Body of pancreas (tissue), 4 donors: ENCODE data around the gene THOP1.

ENCODE experiments used
- POLR2A ChIP-seq, 3 donors: fragments of 450-650 bp; IDR thresholded peaks; one replicate each; pipeline ENCODE4 v1.6.1; 2016; ENCODE audit warnings: antibody characterized with exemption in 3 of 3, mild to moderate bottlenecking in 2 of 3
- TF ChIP-seq, protein P1 (sequence below), 7 experiments: fragments of 450-650 bp in 4 of 7; fragments of 200-600 bp in 3 of 7; sonication (generic) in 3 of 7; IDR thresholded peaks; one replicate each; pipeline ENCODE4 v1.5.1; 2016 to 2019; ENCODE audit warnings: antibody characterized with exemption in 7 of 7

DNA sequence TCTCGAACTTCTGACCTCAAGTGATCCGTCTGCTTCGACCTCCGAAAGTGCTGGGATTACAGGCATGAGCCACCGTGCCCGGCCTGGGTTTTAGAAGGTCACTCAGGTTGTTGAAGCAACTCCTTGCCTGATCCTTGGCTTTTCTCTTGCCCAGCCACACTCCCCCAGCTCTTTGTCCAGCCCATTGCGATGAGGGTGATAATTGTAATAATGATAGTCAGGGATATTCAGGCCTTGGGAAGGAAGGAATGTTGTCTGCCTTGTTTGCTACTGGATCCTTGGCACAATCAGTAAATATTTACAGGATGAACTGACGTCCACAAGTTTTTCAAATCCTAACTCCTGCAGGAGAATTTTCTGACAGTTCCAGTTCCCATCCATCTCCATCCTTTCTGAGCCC, 1.8 kb downstream of the THOP1 start:
- TF ChIP-seq POLR2A (IDR thresholded peaks at IDR 0.05) = no peak
- TF ChIP-seq, protein P1, sequence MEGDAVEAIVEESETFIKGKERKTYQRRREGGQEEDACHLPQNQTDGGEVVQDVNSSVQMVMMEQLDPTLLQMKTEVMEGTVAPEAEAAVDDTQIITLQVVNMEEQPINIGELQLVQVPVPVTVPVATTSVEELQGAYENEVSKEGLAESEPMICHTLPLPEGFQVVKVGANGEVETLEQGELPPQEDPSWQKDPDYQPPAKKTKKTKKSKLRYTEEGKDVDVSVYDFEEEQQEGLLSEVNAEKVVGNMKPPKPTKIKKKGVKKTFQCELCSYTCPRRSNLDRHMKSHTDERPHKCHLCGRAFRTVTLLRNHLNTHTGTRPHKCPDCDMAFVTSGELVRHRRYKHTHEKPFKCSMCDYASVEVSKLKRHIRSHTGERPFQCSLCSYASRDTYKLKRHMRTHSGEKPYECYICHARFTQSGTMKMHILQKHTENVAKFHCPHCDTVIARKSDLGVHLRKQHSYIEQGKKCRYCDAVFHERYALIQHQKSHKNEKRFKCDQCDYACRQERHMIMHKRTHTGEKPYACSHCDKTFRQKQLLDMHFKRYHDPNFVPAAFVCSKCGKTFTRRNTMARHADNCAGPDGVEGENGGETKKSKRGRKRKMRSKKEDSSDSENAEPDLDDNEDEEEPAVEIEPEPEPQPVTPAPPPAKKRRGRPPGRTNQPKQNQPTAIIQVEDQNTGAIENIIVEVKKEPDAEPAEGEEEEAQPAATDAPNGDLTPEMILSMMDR (IDR thresholded peaks at IDR 0.05) = no peak
